ES-I3 (cell line): Measurements from ENCODE around the gene ARAP2.

ENCODE experiments used
- H3K36me3 ChIP-seq: 2 replicates; pipeline ENCODE4 v1.6.1; 2013; ENCODE audit warnings: mild to moderate bottlenecking, low read length, control low read depth, moderate library complexity; ENCODE audit not compliant: insufficient read depth
- H3K4me1 ChIP-seq: 2 replicates; pipeline ENCODE4 v1.6.1; 2013; ENCODE audit warnings: mild to moderate bottlenecking, control low read depth, low read length; ENCODE audit not compliant: insufficient read depth
- H3K9ac ChIP-seq: 2 replicates; pipeline ENCODE4 v1.6.1; 2013; ENCODE audit warnings: low read depth, mild to moderate bottlenecking, low read length, moderate library complexity
- H3K9me3 ChIP-seq: 2 replicates; pipeline ENCODE4 v1.6.1; 2013; ENCODE audit warnings: mild to moderate bottlenecking, low read length, moderate library complexity; ENCODE audit not compliant: control insufficient read depth, insufficient read depth

Gene ARAP2

GRCh38 chr4:36054694-36055422, 189.5 kb downstream of the ARAP2 start:
- Histone ChIP-seq H3K9me3 (no peaks in the 10 kb centered on the region), H3K36me3 (no peaks in the 10 kb centered on the region), H3K4me1 (peaks cover 3% of the 10 kb centered on the region; the same call in 1 of the 2 replicates), H3K9ac (no peak overlapping the region)

GRCh38 chr4:36053930-36054329, 190.4 kb downstream of the ARAP2 start:
- Histone ChIP-seq H3K4me1 (peaks cover 3% of the 10 kb centered on the region; the same call in 1 of the 2 replicates), H3K9me3 (no peaks in the 10 kb centered on the region), H3K36me3 (no peaks in the 10 kb centered on the region), H3K9ac (no peak overlapping the region)

- H3K36me3 ChIP-seq = no peaks in the 10 kb centered on the region
- peaks cover 3% of the 10 kb centered on the region; the same call in 1 of the 2 replicates for H3K4me1 ChIP-seq
Measured at GRCh38 chr4:36051634-36052033, 192.7 kb downstream of the ARAP2 start.

GRCh38 chr4:36046026-36046425, 198.3 kb downstream of the ARAP2 start:
- H3K36me3 ChIP-seq = no peaks in the 10 kb centered on the region
- H3K9ac ChIP-seq = no peak overlapping the region
- H3K9me3 ChIP-seq = no peaks in the 10 kb centered on the region
- H3K4me1 ChIP-seq = no peaks in the 10 kb centered on the region

More at GRCh38 chr4:36051634-36052033, 192.7 kb downstream of the ARAP2 start:
- Histone ChIP-seq H3K9me3 (no peaks in the 10 kb centered on the region), H3K9ac (no peak overlapping the region)

- Histone ChIP-seq H3K9me3 (no peaks in the 10 kb centered on the region), H3K36me3 (no peaks in the 10 kb centered on the region), H3K4me1 (no peaks in the 10 kb centered on the region), H3K9ac (no peak overlapping the region)
Measured at GRCh38 chr4:36043901-36044300, 200.4 kb downstream of the ARAP2 start.

GRCh38 chr4:36043241-36043640, 201.1 kb downstream of the ARAP2 start:
- H3K4me1 ChIP-seq = no peaks in the 10 kb centered on the region
- no peak overlapping the region for H3K9ac ChIP-seq

GRCh38 chr4:36042122-36042970, 202.0 kb downstream of the ARAP2 start:
- H3K9me3 ChIP-seq = no peaks in the 10 kb centered on the region
- no peak overlapping the region for H3K9ac ChIP-seq
- H3K36me3 ChIP-seq = no peaks in the 10 kb centered on the region
- H3K4me1 ChIP-seq = no peaks in the 10 kb centered on the region

More at GRCh38 chr4:36043241-36043640, 201.1 kb downstream of the ARAP2 start:
- Histone ChIP-seq H3K9me3 (no peaks in the 10 kb centered on the region), H3K36me3 (no peaks in the 10 kb centered on the region)

GRCh38 chr4:36041340-36041739, 203.0 kb downstream of the ARAP2 start:
- Histone ChIP-seq H3K4me1 (no peaks in the 10 kb centered on the region), H3K9me3 (no peaks in the 10 kb centered on the region), H3K9ac (no peak overlapping the region), H3K36me3 (no peaks in the 10 kb centered on the region)

- no peaks in the 10 kb centered on the region for H3K36me3 ChIP-seq
- no peaks in the 10 kb centered on the region for H3K4me1 ChIP-seq
- no peak overlapping the region for H3K9ac ChIP-seq
- no peaks in the 10 kb centered on the region for H3K9me3 ChIP-seq
Measured at GRCh38 chr4:36039026-36039425, 205.3 kb downstream of the ARAP2 start.

GRCh38 chr4:36038491-36038890, 205.8 kb downstream of the ARAP2 start:
- H3K9ac ChIP-seq = no peak overlapping the region

GRCh38 chr4:36037127-36037526, 207.2 kb downstream of the ARAP2 start:
- H3K9me3 ChIP-seq = no peaks in the 10 kb centered on the region
- no peaks in the 10 kb centered on the region for H3K4me1 ChIP-seq
- H3K9ac ChIP-seq = no peak overlapping the region
- no peaks in the 10 kb centered on the region for H3K36me3 ChIP-seq

More at GRCh38 chr4:36038491-36038890, 205.8 kb downstream of the ARAP2 start:
- H3K36me3 ChIP-seq = no peaks in the 10 kb centered on the region
- H3K9me3 ChIP-seq = no peaks in the 10 kb centered on the region
- H3K4me1 ChIP-seq = no peaks in the 10 kb centered on the region

- Histone ChIP-seq H3K9me3 (no peaks in the 10 kb centered on the region), H3K36me3 (no peaks in the 10 kb centered on the region), H3K4me1 (no peaks in the 10 kb centered on the region), H3K9ac (no peak overlapping the region)
Measured at GRCh38 chr4:36029951-36030350, 214.4 kb downstream of the ARAP2 start.

- Histone ChIP-seq H3K9ac (no peak overlapping the region), H3K9me3 (no peaks in the 10 kb centered on the region), H3K36me3 (no peaks in the 10 kb centered on the region), H3K4me1 (no peaks in the 10 kb centered on the region)
Measured at GRCh38 chr4:36027203-36027602, 217.1 kb downstream of the ARAP2 start.

- no peak overlapping the region for H3K9ac ChIP-seq
- H3K36me3 ChIP-seq = no peaks in the 10 kb centered on the region
- no peaks in the 10 kb centered on the region for H3K9me3 ChIP-seq
- H3K4me1 ChIP-seq = no peaks in the 10 kb centered on the region
Measured at GRCh38 chr4:36026348-36026880, 217.9 kb downstream of the ARAP2 start.
